ENCODE data around the gene FAF1.
"Not testable (repeated sequence)": the region's sequence is repeated elsewhere in the genome, so short reads cannot be mapped to it uniquely, and the experiment has no call there.

FAF1 gene

DNA sequence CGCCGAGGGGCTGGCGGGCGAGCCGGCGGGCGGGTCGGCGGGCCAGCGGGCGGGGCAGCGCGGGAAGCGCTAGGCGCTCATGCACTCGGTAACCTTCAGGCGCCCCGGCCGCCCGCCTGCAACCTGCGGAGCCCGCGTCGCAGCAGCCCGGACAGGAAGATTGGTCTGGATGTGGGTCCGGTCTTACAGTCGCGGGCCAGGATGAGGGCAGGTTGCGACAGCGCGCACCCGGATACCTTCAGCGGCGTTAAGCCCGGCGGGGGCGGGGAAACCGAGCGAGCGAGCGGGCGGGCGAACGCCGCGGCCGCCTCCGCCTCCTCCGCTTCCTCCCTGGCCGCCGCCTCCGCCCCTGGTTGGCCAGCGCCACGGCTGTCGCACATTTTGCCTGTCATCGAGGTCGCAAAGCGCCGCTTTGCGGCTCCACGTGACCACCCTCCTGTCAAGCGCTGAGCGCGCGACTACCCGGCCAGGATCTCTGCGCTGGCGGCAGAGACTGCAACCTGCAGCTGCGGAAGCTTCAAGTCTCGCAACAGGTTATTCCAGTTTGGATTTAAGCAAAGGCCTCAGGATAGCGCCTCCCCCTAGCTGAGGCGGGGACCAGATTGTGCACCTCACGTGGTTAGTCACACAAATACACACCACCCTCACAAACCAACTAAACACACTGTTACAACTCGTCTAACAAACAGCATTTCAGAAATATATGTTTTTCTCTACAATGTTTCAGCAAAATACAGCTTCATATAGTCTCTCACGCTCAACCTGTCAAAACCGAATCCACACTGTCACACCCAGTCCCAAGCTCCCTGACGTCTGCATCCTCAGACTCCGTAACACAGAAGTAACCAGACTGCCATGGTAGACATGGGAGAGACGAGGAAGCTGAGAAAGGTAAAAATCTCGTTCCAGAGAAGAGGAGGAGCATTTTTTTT lies at the start of gene FAF1:
Gene FAF1 (minus strand): TSS at position 355 of the 932 bp plus-strand sequence. CDS start 456 bp downstream, outside the sequence.
- peak; percentile 97 for DNase-seq

- DNase-seq = no peak
Measured at GRCh38 chr1:51009381-51009780, 49.3 kb upstream of the FAF1 start.

DNA sequence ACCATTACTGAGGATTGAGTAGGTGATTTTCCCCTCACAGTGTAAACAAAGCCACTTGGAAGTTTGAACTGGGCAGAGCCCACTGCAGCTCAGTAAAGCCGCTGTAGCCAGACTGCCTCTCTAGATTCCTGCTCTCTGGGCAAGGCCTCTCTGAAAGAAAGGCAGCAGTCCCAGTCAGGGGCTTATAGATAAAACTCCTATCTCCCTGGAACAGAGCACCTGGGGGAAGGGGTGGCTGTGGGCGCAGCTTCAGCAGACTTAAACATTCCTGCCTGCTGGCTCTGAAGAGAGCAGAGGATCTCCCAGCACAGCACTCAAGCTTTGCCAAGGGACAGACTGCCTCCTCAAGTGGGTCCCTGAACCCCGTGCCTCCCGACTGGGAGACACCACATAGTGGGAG lies 45.5 kb upstream of the FAF1 start:
- not testable (repeated sequence) for DNase-seq

GRCh38 chr1:51002516-51002915 lies 42.4 kb upstream of the FAF1 start:
- DNase-seq = no peak

GRCh38 chr1:51000651-51001050 lies 40.6 kb upstream of the FAF1 start:
- no peak for DNase-seq

DNA sequence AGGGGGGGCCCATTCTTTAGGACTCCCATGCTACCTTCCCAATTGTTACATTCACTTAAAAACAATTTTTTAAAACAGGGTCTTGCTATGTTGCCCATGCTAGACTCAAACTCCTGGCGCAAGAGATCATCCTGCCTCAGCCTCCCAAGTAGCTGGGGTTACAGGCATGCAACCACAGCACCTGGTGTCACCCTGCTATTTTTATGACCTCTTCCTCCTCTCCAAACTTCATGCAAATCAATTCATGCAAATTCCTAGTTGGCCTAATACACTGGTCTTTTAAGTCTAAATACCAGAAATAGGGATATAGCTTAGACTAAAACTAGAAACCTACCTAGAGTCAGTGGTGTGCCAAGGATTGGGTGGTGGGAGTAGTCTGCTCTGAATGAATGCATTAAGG lies 40.1 kb upstream of the FAF1 start:
- no peak for DNase-seq

DNA sequence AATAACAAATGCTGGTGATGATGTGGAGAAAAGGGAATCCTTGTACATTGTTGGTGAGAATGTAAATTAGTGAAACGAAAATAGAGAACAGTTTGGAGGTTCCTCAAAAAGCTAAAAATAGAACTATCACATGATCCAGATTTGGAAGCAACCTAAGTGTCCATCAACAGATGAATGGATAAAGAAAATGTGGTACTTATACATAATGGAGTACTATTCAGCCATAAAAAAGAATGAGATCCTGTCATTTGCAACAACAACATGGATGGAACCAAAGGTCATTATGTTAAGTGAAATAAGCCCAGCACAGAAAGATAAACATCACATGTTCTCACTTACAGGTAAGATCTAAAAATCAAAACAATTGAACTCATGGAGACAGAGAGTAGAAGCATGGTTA lies 39.3 kb upstream of the FAF1 start:
- DNase-seq = not testable (repeated sequence)

DNA sequence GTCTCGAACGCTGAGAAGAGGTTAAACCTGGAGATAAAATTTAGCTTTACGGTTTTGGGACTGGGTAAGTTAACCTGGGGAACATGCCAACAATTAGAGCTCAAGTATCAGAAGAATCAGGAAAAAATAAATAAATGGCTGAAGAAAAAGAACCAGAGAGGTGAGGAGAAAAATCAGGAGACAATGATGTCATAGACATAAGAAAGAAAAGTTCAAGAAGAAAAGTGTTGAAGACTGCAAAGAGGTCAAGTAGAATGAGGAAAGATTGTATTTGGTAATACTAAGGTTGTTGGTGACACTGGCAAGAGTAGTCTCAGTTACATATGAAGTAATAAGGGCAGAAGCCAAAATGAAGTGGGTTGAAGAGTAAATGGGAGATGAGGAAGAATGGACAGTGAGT lies 36.0 kb upstream of the FAF1 start:
- DNase-seq = no peak

- no peak for DNase-seq
Measured at GRCh38 chr1:50995651-50996050, 35.6 kb upstream of the FAF1 start.

DNA sequence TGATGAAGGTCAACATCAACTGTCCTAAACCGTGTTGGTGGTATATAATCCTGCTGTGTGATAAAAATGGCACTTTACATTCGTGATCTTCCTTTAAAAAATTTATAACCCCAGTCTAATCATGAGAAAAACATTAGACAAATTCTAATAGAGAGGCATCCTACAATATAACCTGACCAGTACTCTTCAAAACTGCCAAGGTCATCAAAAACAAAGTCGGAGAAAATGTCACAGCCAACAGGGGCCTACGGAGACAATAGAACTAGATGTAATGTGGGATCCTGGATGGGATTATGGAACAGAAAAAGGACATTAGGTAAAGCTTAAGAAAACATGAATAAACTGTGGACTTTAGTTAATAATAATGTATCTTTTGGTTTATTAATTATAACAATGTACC lies 34.9 kb upstream of the FAF1 start:
- DNase-seq = no peak

- DNase-seq = no peak
Measured at GRCh38 chr1:50993645-50994044, 33.6 kb upstream of the FAF1 start.

DNA sequence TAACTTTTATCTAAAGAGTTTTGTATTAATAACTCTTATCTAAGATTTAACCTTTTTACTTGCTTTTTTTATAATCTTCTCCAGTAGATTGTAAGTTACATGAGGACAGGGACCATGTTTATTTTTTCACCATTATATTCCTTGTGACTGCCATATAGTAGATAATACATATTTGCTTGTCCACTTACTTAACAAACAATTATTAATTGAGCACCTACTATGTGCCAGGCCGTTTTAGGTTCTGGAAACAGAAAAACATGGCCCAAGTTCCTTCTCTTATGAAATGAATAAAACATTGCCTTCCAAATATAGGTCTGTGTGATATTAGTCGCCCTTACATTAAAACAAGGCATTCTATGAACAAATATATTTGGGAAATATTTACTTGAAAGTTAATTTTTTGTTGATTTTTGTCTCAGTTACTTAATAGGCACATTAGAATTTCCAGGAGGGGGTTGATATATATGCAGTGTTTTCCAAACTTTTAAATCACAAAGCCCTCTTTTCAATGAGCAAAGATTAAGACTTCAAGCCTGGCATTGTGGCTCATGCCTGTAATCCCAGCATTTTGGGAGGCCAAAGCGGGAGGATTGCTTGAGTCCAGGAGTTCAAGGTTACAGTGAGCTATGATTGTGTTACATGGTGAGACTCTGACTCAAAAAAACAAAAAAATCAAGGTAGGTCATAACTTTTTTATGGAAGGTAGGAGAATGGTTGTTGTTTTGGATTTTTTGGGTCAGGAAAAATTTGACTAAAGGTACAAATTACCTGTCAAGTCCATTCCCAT lies 32.7 kb upstream of the FAF1 start:
- DNase-seq = no peak

DNA sequence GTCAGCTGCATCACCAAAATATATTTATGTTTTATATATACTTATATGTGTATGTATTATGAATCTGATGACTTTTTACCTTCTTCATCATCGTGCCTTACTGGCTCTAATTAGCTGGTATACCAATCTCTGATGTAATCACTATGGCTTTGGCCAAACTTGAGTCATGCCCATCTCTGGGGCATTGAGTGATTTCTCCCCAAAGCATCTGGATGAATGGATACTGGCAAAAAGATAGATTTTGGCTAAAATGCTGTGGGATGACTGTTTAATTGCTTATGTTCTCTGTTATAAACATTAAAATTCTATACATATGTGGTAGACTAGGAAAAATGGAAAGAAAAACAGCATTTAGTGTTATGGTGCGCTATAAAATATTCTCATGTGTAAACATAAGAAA lies 29.6 kb upstream of the FAF1 start:
- DNase-seq = no peak

DNA sequence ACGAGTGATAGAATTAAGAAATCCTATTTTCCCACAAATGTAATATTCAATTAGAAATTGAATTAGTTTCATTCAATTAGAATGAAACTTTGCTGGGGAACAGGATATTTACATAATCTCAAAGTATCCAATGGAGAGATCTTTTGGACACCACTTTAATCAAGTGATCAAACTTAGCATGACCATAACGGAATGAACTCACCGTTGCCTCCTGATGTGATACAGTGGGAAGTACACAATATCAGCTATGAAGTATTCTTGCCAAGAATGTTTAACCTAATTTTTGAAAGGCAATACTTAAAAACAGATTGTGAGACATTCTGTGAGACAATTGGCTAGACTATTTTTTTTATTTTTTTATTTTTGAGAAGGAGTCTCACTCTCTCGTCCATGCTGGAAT lies 26.6 kb upstream of the FAF1 start:
- no peak for DNase-seq

GRCh38 chr1:50985094-50985493 lies 25.0 kb upstream of the FAF1 start:
- DNase-seq = no peak

- DNase-seq = no peak
Measured at GRCh38 chr1:50983219-50983802, 23.2 kb upstream of the FAF1 start.

- no peak for DNase-seq
Measured at GRCh38 chr1:50982611-50983010, 22.5 kb upstream of the FAF1 start.

DNA sequence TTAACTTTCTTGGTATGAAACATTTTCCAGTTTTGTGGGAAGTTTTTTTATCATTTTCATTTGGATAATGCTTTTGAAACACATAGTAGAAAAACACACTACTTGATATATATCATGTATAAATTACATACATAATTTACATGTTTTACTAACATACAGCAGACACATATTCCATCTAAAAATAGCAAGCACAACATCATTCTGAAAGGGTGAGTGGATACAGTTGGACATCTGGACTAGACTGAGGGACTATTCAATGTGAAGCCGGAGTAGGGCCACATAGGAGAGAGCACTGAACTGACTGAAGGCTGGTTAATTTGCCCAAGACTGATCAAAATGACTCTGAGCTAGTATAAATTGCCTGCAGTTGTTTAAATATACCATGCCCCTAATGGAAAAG lies 21.7 kb upstream of the FAF1 start:
- DNase-seq = no peak

DNA sequence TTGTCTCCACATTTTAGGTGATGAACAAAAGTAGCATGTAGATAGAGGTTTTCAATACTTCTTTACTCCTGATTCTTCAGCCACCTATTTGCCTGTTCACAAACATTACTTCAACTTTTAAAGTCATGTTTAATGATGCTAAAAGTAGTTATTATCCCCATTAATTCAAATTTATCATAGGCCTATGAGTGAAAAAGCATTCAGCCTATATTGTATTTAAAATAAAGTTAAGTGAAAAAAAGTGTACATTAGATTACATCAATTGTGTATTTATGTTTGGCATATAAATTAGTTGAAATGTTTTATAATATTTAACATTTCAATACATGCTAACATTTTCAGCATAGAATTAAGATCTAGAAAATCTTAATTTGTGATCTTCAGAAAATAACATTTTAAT lies 20.4 kb upstream of the FAF1 start:
- no peak for DNase-seq

DNA sequence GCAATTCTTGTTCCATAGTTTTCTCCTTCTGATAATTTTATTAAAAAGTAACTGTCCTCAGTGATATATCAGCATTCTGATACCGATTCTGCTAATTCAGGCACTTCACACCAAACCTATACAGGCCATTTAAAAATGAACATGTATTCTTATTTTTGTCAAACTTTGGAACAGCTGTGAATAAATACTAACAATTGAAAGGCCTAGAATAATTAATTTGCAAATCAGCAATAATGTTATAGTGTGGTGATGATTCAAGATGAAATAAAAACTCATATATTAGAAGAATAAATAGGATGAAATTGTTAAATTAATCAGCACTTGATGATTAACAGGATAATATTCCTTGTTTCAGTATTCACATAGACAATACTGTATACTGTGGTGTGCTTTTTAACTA lies 19.9 kb upstream of the FAF1 start:
- DNase-seq = no peak

DNA sequence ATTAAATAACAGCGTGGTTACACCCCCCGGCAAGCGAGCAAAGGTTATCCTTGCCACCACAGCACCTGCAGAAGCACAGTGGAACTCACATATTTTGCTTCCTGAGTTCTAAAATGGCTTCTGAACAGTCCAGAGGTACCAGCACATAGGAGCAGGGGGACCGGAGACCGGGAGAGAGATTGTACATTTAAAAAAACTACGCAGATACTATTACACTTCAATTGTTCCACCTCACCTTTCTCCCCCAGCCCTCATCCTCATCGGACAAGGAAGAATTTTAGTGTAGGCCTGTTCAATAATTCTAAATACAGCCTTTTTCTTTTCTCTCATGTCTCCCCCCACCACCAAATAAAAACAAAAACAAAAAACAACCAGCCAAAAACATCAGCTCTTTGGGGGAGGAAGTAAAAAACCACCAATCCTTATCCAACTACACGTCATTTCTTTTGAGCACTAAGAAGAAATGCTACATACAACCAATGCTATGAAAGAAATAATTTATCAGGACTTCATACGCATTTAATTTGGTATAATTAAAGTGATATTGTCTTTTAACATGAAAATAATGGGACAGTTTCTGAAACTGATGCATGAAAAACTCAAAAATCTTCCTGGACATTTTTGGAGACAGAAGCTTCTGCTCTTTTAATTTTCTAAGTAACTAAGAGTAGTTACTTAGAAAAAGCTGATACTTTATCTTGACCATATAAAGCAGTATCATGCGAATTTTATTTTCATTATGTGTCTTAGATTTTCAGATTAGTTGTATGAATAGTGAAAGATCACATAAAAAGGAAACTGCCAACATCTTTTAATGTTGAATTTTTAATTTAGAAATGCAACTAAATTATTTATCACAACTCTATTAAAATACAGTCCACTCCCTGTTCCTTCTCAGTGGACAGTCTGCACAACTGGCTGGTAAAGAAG lies 19.1 kb upstream of the FAF1 start:
- peak; percentile 13 for DNase-seq

- peak; percentile 4 for DNase-seq
Measured at GRCh38 chr1:50978144-50978851, 18.2 kb upstream of the FAF1 start.

Measured in activated CD4-positive, alpha-beta T cell treated with anti-CD3 and anti-CD28 coated beads, Interleukin-2, amount 50 U/mL, for 1 hour (primary cell).